Activated CD8-positive, alpha-beta T cell treated with anti-CD3 and anti-CD28 coated beads, Interleukin-2, amount 10 ng/mL, durations not matched to agents 7 days and 5 days (primary cell): ENCODE measurements around the gene CAPN8. TPM values are rescaled to one million over a fixed set of nuclear protein-coding genes. Genes with fewer than 3 reads are reported as not detected.

Experiments used
- ATAC-seq: fragments of 150-1000 bp; cut with Tn5 transposase; one replicate; pipeline ENCODE4 v1.10.0; 2021; ENCODE audit warnings: moderate library complexity
- CTCF ChIA-PET: fragments of 350-600 bp; sonication (Branson Sonifier 250); formaldehyde crosslinking; loops from one replicate; lab custom pipeline; 2021; ENCODE audit warnings: antibody characterized with exemption; lab: Charles Lee
- POLR2A ChIA-PET: fragments of 350-600 bp; sonication (Branson Sonifier 250); formaldehyde crosslinking; loops from one replicate; lab custom pipeline; 2021; ENCODE audit warnings: antibody characterized with exemption; lab: Charles Lee
- DNase-seq: peaks from one replicate; pipeline ENCODE4 v3.0.0-alpha.2; 2020
- H3K27ac Mint-ChIP-seq: one replicate; pipeline ENCODE4 v1.8.0; 2021; ENCODE audit warnings: mild to moderate bottlenecking, mixed read lengths
- H3K27me3 Mint-ChIP-seq: one replicate; pipeline ENCODE4 v1.8.0; 2021; ENCODE audit warnings: low read depth, mixed read lengths
- H3K36me3 Mint-ChIP-seq: one replicate; pipeline ENCODE4 v1.8.0; 2021; ENCODE audit warnings: low read depth, mixed read lengths
- H3K4me1 Mint-ChIP-seq: one replicate; pipeline ENCODE4 v1.8.0; 2021; ENCODE audit warnings: low read depth, mixed read lengths
- H3K4me3 Mint-ChIP-seq: one replicate; pipeline ENCODE4 v1.8.0; 2021; ENCODE audit warnings: mild to moderate bottlenecking, mixed read lengths
- H3K9me3 Mint-ChIP-seq: one replicate; pipeline ENCODE4 v1.8.0; 2022; ENCODE audit warnings: mixed read lengths; ENCODE audit not compliant: insufficient read depth
- total RNA-seq, 2 experiments: library from RNA; stranded (reverse); gene quantifications; one replicate each; pipeline ENCODE4 v1.2.3, GENCODE V29; 2021

The CAPN8 gene
- total RNA-seq, 2 experiments from 2014 or later = 0.08 TPM; not detected in 1

DNA sequence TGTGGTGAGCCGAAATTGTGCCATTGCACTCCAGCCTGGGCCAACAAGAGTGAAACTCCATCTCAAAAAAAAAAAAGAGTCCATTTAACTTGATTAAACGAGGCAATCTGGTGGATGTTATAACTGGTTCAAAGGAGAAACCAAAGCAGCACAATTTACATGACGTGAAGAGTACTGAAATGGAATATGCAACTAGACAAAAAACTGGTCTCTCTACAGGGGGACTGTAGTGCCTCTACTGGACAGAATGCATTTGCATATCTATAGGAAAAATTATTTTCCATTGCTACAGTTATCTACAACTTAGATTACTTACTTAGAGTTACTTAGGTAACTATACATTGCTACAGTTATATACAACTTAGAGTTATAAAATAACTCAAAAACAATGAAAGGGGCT is 44.1 kb upstream of the CAPN8 start:
- Mint-ChIP-seq H3K36me3 (peaks cover 14% of the 10 kb centered on the region), H3K4me1 (peaks cover 33% of the 10 kb centered on the region), H3K27ac (no peak overlapping the region), H3K9me3 (no peaks in the 10 kb centered on the region), H3K27me3 (peaks cover 3% of the 10 kb centered on the region), H3K4me3 (no peak overlapping the region)
- ATAC-seq (no peak), DNase-seq (no peak)
- POLR2A ChIA-PET = no interaction called here
- CTCF ChIA-PET = interaction anchor here (2.7 to 5.7 kb wide), 4 partner anchors 11 to 40 kb away, joined by 12 to 56 read pairs (median 29); no protein-coding TSS in a partner anchor

- CTCF ChIA-PET = interaction anchor here (0.7 to 5.7 kb wide), 5 partner anchors 10 to 40 kb away, joined by 3 to 37 read pairs (median 10); no protein-coding TSS in a partner anchor
These were observed 43.3 kb upstream of the CAPN8 start for GRCh38 chr1:223708651-223709268.

DNA sequence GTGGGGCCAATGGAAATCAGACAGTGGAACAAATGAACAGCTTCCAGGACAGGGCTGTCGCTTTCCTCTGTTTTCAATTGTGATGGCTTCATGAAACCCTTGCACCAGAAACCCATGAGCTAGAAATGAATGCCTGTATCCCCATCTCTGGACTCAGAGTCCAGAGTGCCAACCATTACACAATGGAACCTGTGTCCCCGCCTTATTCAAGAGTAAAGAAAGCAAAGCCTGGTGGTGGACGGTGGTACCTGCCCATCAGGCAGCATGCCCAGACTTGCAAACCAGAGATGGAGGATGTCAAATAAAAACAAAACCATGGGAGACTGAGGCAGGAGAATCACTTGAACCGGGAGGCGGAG is 42.5 kb upstream of the CAPN8 start:
- peaks cover 3% of the 10 kb centered on the region for H3K27me3 Mint-ChIP-seq
- H3K4me1 Mint-ChIP-seq = peaks cover 24% of the 10 kb centered on the region
- CTCF ChIA-PET = interaction anchor here (2.0 to 5.7 kb wide), 4 partner anchors 9 to 41 kb away, joined by 5 to 37 read pairs (median 13); no protein-coding TSS in a partner anchor
- no peaks in the 10 kb centered on the region for H3K9me3 Mint-ChIP-seq
- ATAC-seq (no peak), DNase-seq (no peak)
- POLR2A ChIA-PET = interaction anchor here (1.4 kb wide), 1 partner anchor 9 kb away, joined by 6 read pairs; no protein-coding TSS in a partner anchor
- peaks cover under 1% of the 10 kb centered on the region for H3K36me3 Mint-ChIP-seq
- no peak overlapping the region for H3K27ac Mint-ChIP-seq
- no peak overlapping the region for H3K4me3 Mint-ChIP-seq

More at GRCh38 chr1:223708651-223709268, 43.3 kb upstream of the CAPN8 start:
- H3K4me3 Mint-ChIP-seq = no peak overlapping the region
- ATAC-seq (no peak), DNase-seq (no peak)
- no peaks in the 10 kb centered on the region for H3K9me3 Mint-ChIP-seq
- H3K36me3 Mint-ChIP-seq = peaks cover 7% of the 10 kb centered on the region
- H3K27ac Mint-ChIP-seq = peak overlapping the region; percentile 16
- POLR2A ChIA-PET = interaction anchor here (1.4 kb wide), 1 partner anchor 8 kb away, joined by 6 read pairs; no protein-coding TSS in a partner anchor
- H3K4me1 Mint-ChIP-seq = peaks cover 27% of the 10 kb centered on the region
- H3K27me3 Mint-ChIP-seq = peaks cover 3% of the 10 kb centered on the region

- Mint-ChIP-seq H3K9me3 (no peaks in the 10 kb centered on the region), H3K27ac (no peak overlapping the region), H3K36me3 (no peaks in the 10 kb centered on the region), H3K27me3 (peaks cover 3% of the 10 kb centered on the region), H3K4me3 (no peak overlapping the region), H3K4me1 (peaks cover 24% of the 10 kb centered on the region)
- POLR2A ChIA-PET = interaction anchor here (1.0 to 1.4 kb wide), 2 partner anchors 9 kb away, joined by 5 to 6 read pairs; no protein-coding TSS in a partner anchor
- CTCF ChIA-PET = interaction anchor here (2.0 to 5.7 kb wide), 4 partner anchors 9 to 42 kb away, joined by 5 to 37 read pairs (median 13); no protein-coding TSS in a partner anchor
- no peak for ATAC-seq
- DNase-seq = no peak
These were observed 41.9 kb upstream of the CAPN8 start for GRCh38 chr1:223707256-223708000.

DNA sequence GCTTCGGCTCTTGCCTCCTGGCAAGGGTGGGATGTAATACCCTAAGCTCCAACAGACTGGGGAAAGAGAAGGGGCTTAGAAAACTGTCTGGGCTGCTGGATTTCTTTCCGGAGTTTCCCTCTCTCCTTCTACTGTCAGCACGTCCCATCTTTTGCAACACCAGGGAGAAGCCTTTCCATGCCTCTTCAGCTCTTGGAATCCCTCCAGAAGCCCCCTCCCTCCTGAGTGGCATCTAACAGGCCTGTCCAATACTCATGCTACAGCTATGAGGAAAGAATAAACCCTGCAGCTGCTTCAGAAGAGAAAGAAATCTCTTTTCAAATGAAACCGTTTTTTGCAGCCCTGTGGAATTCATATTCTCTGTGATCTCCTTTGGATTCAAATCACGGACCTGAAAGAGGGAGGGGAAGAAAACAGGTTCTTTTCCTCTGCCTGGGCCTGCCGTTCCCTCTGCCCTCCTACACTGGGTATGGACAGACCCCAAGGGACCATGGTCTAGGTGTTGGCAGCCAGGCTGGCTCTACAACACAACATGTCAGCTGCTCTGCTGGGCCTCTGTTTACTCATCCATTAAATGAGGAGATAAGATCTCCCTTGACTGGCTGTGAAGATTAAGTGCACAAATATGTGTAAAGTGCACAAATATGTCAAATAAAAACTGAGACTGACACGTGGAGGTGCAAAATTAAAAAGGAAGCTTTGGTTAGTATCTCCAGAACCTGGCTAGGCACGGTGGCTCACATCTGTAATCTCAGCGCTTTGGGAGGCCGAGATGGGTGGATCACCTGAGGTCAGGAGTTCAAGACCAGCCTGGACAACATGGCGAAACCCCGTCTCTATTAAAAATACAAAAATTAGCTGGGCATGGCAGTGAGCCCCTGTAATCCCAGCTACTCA is 40.8 kb upstream of the CAPN8 start:
- peaks cover 24% of the 10 kb centered on the region for H3K4me1 Mint-ChIP-seq
- H3K27ac Mint-ChIP-seq = no peak overlapping the region
- DNase-seq = no peak
- no peak for ATAC-seq
- H3K4me3 Mint-ChIP-seq = no peak overlapping the region
- H3K9me3 Mint-ChIP-seq = no peaks in the 10 kb centered on the region
- CTCF ChIA-PET = interaction anchor here (1.8 to 5.7 kb wide), 4 partner anchors 8 to 43 kb away, joined by 9 to 37 read pairs (median 13); no protein-coding TSS in a partner anchor
- H3K36me3 Mint-ChIP-seq = no peaks in the 10 kb centered on the region
- POLR2A ChIA-PET = interaction anchor here (1.0 kb wide), 1 partner anchor 10 kb away, joined by 5 read pairs; no protein-coding TSS in a partner anchor
- H3K27me3 Mint-ChIP-seq = peaks cover 3% of the 10 kb centered on the region

GRCh38 chr1:223704921-223705878 is 39.7 kb upstream of the CAPN8 start:
- ATAC-seq (no peak), DNase-seq (no peak)
- Mint-ChIP-seq H3K4me3 (no peak overlapping the region), H3K4me1 (peaks cover 18% of the 10 kb centered on the region), H3K27ac (no peak overlapping the region), H3K36me3 (no peaks in the 10 kb centered on the region), H3K27me3 (peaks cover 3% of the 10 kb centered on the region), H3K9me3 (no peaks in the 10 kb centered on the region)
- CTCF ChIA-PET = interaction anchor here (1.8 to 5.7 kb wide), 2 partner anchors 9 to 44 kb away, joined by 9 to 37 read pairs; no protein-coding TSS in a partner anchor
- POLR2A ChIA-PET = no interaction called here

- DNase-seq = no peak
- H3K4me1 Mint-ChIP-seq = peaks cover 18% of the 10 kb centered on the region
- no peak overlapping the region for H3K27ac Mint-ChIP-seq
- ChIA-PET CTCF (interaction anchor here (5.7 kb wide), 1 partner anchor 45 kb away, joined by 37 read pairs; no protein-coding TSS in a partner anchor), POLR2A (no interaction called here)
- no peak overlapping the region for H3K4me3 Mint-ChIP-seq
- no peaks in the 10 kb centered on the region for H3K9me3 Mint-ChIP-seq
- no peaks in the 10 kb centered on the region for H3K36me3 Mint-ChIP-seq
- ATAC-seq = no peak
- peaks cover 3% of the 10 kb centered on the region for H3K27me3 Mint-ChIP-seq
These were observed 38.1 kb upstream of the CAPN8 start for GRCh38 chr1:223703668-223704013.

GRCh38 chr1:223702735-223703667 is 37.5 kb upstream of the CAPN8 start:
- Mint-ChIP-seq H3K4me3 (no peak overlapping the region), H3K27ac (no peak overlapping the region), H3K27me3 (peaks cover 3% of the 10 kb centered on the region), H3K36me3 (no peaks in the 10 kb centered on the region), H3K9me3 (no peaks in the 10 kb centered on the region), H3K4me1 (peaks cover 20% of the 10 kb centered on the region)
- ChIA-PET POLR2A (interaction anchor here (0.7 kb wide), 1 partner anchor 10 kb away, joined by 3 read pairs; no protein-coding TSS in a partner anchor), CTCF (interaction anchor here (5.4 kb wide), 1 partner anchor 47 kb away, joined by 99 read pairs; no protein-coding TSS in a partner anchor)
- no peak for DNase-seq
- ATAC-seq = no peak

DNA sequence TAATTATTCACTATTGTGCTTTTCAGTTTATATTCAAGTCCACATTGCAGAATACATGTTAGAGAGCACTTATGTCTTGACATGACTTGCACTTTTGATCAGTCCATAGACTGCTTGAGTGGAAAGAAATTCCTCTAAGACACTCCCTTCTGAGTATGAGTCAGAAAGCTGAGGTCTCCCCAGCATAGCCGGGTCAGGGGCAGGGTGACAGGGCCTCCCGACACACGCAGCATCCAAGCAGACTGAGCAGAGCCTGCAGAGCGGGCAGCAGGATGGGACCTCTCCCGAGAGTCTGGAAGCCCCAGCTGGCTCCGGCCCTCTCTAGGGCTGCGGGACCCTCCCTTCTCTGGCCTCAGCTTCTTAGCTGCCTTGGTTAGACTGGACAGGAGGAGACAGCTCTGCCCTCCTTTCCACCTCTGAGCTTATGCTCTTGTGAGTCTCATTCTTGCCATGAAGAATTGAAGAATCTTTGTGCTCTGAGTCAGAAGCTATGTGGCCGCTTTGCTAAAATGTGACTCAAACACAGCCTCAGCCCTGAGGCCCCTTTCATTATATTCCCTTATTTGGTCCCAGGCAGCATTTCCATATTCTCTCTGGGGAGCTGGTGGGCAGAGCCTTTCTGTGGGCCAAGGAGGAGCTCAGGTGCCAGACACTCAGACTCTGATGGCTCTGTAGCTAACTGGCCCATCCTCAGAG is 35.6 kb upstream of the CAPN8 start:
- POLR2A ChIA-PET = interaction anchor here (1.3 kb wide), 1 partner anchor 15 kb away, joined by 3 read pairs; no protein-coding TSS in a partner anchor
- H3K27ac Mint-ChIP-seq = no peak overlapping the region
- H3K27me3 Mint-ChIP-seq = peaks cover 3% of the 10 kb centered on the region
- DNase-seq (no peak), ATAC-seq (no peak)
- no peaks in the 10 kb centered on the region for H3K9me3 Mint-ChIP-seq
- peaks cover 12% of the 10 kb centered on the region for H3K4me1 Mint-ChIP-seq
- H3K4me3 Mint-ChIP-seq = no peak overlapping the region
- CTCF ChIA-PET = interaction anchor here (0.9 to 5.4 kb wide), 5 partner anchors 12 to 350 kb away, joined by 3 to 99 read pairs (median 5); partner anchors contain the start of gene CAPN2
- H3K36me3 Mint-ChIP-seq = no peaks in the 10 kb centered on the region
